ENCODE measurements around the gene ANXA10.
"Not testable (repeated sequence)": the region's sequence is repeated elsewhere in the genome, so short reads cannot be mapped to it uniquely, and the experiment has no call there.

The ANXA10 gene, protein sequence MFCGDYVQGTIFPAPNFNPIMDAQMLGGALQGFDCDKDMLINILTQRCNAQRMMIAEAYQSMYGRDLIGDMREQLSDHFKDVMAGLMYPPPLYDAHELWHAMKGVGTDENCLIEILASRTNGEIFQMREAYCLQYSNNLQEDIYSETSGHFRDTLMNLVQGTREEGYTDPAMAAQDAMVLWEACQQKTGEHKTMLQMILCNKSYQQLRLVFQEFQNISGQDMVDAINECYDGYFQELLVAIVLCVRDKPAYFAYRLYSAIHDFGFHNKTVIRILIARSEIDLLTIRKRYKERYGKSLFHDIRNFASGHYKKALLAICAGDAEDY

DNA sequence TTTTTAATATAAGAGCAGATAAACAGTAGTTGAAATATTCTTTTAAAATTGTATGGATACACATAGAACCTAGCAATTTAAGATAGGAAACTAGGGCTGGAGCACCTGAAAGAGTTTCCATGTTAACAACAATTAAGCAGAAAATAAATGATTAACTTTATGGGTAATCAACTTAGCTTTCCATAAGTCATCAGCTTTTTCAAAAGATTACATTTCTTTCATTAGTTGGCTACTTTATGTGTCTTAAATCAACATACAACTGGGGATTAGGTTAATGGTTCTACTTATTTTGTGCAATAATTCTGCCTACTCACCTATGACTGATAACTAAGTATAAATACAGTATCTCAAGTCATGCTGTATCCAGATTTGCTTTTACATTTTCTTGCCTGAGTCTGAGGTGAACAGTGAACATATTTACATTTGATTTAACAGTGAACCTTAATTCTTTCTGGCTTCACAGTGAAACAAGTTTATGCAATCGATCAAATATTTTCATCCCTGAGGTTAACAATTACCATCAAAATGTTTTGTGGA is at the start of gene ANXA10:
Gene ANXA10 (plus strand): TSS at position 362 of the 537 bp plus-strand sequence. CDS start 164 bp downstream, at position 526.
- DNase-seq (ENCODE audit: low read depth): no peak

DNA sequence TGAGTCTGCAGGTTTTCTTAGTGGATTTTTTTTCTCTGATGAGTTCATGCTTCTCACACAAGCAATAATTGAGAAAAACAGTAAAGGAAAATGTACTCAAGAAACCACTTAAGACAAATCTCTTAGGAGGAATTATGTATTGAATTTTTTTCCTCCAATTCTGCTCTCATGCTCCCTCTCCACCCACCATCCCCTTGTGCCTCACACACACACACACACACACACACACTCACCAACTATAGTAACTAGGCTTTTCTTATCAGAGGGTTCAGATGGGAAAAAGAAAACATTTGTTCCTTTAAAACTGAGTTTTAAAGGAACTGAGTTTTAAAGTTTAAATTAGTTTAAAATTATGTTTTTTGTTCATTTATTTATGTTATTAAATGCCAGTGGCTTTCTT is 47.0 kb upstream of the ANXA10 start:
- no peak for DNase-seq (ENCODE audit: low read depth)

DNA sequence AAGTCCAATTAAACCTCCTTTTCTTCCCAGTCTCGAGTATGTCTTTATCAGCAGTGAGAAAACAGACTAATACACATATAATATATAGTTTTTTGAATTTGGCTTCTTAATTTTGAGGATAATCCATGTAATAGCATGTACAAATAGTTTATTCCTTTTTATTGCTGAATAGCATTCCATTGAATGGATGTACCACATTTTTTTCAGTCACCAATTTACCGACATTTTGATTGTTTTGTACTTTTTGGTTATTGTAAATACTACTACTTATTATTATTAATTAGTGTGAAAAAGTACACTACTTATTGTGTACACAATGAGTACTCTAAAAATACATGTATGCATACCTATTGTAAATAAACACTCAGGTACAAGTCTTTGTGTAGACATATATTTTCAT is 42.3 kb upstream of the ANXA10 start:
- no peak for DNase-seq (ENCODE audit: low read depth)

DNA sequence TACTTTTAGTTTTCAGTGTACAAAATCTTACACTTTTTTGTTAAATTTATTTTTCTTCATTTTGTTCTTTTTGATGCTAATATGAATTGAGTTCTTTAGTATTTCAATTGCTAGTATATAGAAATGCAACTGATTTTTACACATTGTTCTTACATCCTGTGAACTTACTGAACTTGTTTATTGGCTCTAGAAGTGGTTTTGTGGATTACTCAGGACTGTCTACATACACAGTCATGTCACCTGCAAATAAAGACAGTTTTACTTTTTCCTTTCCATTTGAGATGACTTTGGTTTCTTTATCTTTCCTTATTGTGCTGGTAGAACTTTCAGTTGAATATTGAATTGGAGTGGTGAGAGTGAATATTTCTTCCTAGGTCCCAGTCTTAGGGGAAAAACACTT is 40.8 kb upstream of the ANXA10 start:
- DNase-seq (ENCODE audit: low read depth): no peak

DNA sequence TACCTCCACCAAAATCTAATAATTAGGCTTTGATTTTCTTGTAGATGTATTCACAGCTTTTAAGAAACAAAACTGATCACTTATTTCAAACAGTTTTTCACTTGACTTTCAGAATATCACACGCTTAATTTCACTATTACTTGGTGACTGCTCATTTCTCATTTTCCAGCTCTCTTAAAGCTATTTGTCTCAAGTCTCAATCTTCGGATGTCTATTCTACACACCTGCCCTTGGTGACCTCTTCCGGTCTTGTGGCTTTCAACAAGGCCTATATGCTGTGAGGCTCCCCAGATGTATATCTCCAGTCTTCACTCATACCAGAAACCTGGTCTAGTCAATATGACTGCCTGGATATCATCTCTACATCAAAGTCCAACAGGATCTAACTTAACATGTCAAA is 34.9 kb upstream of the ANXA10 start:
- DNase-seq (ENCODE audit: low read depth): no peak

DNA sequence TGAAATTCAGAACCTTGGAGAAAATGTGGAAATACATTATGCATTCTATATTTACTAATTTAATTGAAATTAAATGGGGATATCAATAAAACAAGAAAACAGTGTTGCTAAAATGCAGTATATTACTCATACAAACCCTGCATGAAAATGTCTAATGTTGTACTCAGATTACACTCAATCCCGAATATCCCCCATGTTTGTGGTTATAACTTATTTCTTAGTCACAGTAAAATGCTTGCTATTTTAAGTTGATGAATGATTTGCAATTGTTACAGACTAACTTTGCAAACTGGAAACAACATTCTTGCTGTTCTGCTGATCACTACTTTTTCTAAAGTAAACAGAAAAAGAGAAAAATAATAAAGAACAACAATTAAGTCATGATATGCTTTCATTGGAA is 33.1 kb upstream of the ANXA10 start:
- DNase-seq (ENCODE audit: low read depth): no peak

DNA sequence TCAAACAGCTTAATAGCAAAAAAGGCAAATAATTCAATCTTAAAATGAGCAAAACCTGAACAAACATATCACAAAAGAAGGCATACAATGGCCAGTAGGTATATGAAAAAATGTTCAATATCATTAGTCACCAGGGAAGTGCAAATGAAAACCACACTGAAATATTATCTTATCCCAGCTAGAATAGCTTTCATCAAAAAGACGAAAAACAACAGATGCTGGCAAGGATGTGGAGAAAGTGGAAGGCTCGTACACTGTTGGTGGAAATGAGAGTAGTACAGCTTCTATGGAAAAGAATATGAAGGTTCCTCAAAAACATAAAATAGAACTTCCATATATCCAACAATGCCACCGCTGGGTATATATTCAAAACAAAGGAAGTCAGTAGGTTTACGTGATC is 29.3 kb upstream of the ANXA10 start:
- no peak for DNase-seq (ENCODE audit: low read depth)

DNA sequence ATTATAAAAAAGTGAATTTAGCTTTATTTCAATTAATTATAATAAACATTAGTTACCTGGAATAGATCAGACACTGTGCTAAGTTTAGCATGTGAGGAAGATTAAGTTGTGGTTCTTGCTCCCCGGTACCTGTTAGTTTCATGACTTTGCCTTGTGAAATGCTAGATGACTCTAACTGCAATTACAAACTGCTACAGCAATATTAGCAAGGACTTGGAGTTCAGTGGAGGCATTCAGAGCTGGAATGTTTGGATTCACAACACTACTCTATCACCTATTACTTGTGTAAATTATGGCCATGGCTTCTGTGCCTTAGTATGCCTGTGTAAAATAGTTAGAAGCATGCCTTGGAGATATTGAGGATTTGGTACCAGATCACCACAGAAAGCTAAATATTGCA is 21.4 kb upstream of the ANXA10 start:
- no peak for DNase-seq (ENCODE audit: low read depth)

DNA sequence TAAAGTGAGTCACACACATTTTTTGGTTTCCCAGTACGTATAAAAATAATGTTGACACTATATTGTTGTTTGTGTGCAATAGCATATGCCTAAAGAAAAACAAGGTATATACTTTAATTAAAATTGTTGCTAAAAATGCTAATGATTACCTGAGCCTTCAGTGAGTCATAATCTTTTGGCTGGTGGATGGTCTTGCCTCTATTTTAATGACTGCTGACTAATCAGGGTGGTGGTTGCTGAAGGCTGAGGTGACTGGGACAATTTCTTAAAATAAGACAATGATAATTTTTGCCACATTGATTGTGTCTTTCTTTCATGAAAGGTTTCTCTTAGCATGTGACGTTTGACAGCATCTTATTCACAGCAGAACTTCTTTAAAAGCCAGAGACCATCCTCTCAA is 21.0 kb upstream of the ANXA10 start:
- no peak for DNase-seq (ENCODE audit: low read depth)

DNA sequence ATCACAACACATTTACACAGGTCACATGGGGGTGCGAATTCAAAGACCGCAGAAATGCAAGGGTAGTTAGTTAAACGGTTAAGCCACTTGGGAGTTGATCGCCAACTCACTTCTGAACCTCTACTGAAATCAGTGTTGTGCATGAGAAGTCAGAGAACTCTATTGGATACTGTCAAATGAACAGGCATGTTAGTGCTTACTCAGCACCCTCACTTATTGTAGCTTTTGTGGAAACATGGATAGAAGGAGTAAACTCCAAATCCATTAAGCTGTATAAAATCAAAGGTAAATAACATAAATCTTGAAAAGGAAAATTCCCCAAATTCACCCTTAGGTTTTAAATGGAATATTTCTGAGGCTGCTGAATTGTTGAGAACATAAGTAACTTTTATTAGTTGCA is 17.5 kb upstream of the ANXA10 start:
- no peak for DNase-seq (ENCODE audit: low read depth)

DNA sequence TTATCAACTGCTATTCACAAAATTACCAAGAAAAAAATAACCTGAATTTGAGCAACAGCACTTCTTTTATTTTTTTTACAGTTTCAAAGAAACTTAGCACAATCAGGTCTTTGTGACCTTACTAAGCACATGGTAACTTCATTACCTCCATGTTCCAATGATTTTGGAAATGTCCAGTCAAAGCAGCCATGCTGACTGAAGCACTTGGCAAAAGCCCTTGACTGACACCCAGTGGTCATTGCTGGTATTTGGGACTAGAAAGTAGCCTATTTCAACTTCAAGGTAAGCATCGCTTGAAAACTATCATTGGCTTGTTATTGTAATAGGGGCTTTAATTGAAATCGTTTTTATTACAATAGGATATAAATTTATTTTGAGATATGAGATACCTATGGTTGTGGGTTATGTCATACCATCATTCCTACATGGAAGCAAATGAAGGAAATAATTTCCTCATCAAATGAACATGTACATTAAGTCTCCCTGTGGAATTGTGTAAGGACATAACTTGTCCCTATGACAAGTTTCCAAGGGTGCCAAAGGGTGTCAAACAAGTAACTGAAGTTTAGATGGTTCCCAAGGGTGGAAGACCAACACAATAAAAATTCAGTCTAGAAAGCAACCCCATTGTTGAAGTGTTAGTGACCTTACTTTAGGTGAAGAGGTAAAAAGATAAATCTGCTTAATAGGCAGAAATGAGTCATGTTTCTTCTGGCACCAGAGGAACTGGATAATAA is 15.2 kb upstream of the ANXA10 start:
- peak; percentile 14 for DNase-seq (ENCODE audit: low read depth)

DNA sequence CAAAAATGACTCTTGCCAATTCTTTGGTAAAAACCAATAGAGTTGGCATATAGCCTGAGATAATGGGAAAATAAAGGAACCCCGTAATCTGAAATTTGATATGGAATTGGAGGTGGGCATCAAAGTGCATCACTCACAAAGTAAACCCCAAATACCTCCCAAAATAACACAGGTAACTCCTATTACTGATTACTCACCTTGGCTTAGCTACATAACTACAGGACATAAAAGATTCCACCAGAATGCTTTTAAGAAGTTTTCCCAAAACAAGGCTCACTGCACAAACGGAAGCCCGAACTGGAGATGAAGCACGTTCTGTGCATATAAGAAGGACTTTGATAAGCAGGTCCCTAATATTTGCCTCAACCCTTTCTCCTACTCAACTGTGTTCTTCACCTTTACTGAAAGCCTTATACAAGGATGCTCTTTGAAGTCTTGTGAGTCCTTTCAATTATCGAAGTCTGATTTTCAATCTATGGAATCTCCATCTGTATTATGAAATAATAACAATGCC is 14.6 kb upstream of the ANXA10 start:
- DNase-seq (ENCODE audit: low read depth): no peak

DNA sequence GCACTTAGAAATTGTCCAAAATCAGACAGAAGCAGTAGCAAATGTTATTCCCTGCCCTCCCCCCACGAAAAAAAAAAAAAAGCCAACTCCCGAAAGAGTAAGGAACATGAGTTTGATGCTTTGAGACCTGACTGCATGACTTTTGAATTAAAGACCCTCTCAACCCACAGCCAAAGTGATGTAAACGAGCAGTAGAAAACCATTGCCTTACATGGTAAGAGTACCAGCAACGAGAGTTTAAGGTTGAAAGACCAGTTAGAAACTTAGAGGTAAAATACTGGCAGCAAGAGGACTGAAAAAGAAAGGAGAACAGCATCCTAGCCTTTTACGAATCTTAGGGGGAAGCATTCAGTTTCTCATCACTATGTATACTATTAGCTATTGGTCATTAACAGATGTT is 10.0 kb upstream of the ANXA10 start:
- DNase-seq (ENCODE audit: low read depth): no peak

DNA sequence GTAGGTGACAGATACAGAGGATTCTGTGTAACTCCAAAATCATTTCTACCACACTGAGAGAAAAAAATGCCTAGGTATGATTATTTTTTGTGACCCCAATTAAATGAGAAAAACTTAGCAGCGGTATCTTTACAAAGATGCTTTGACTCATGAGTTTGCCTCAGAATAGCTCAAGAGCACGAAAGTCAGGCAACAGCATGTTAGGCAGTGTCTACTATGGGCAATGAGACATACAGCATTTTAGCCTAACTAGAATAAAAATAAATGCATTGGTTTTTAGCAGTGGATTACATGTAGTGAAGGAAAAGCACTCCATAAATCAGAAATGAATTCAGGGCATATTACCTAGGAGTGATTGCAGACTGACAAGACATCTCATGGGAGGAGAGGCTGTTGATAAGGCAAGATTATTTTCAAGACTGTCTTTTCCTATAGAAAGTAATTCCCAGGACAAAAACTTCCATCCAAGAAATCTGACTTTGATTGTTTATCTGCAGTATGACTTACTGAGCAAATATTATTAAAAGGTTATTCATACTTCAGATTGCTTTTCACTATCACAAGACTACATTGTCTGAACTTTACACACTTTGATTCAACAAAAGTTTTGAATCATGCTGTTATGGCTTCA is 3.6 kb downstream of the ANXA10 start:
- DNase-seq (ENCODE audit: low read depth): no peak

DNA sequence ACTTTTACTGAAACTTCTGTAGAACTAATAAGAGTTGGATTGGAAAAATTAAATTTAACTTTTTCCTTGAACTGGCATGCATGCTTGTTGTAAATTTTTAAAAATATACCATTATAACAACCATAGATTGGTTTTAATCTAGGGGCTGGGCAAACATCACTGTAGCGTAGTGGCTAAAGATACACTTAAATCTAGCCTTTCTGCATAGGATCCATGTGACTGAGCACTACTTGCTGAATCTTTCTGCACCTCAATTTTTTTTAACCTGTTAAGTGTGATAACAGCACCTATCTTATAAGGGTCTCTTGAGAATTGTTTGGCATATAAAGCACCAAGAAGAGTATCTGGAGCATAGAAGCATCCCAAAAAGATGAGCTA is 4.1 kb downstream of the ANXA10 start:
- DNase-seq (ENCODE audit: low read depth): no peak

DNA sequence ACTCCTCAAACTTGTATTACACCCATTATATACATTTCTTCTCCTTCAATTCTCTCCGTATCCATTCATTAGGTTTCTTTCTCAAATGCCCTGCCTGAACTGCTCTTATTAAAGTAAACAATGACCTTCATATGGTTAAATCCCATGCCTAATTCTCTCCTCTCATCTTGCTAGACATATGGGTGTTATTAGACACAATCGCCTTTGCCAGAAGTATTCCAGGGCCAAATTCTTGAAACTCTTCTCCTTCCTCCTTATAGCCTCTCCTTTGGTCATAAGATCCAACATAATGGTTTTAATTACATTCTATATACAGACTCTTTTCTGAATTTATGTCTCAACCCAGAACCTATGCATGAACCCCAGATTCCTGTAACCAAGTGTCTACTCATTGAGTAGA is 4.8 kb downstream of the ANXA10 start:
- DNase-seq (ENCODE audit: low read depth): no peak

DNA sequence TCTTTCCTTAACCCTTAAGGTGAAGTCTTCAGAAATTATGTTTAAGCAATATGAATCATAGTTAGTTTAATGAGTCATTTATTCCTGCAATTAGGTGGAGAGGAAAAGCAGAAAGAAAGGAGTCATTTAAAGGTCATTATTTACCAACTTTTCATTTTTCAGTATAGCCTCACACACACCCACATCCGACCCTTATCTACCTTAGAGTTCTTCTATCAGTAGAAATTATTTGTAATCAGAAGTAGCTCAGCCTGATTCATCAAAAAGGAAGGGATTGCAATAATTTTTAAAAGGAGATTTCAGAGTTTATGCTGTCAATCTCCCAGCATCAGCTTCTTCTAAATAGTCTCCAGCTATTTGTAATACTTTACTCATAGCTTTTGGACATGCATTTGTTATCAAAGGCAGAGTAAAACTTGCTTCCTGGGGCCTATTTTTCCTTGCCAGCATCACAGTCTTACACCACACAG is 5.9 kb downstream of the ANXA10 start:
- DNase-seq (ENCODE audit: low read depth): no peak

DNA sequence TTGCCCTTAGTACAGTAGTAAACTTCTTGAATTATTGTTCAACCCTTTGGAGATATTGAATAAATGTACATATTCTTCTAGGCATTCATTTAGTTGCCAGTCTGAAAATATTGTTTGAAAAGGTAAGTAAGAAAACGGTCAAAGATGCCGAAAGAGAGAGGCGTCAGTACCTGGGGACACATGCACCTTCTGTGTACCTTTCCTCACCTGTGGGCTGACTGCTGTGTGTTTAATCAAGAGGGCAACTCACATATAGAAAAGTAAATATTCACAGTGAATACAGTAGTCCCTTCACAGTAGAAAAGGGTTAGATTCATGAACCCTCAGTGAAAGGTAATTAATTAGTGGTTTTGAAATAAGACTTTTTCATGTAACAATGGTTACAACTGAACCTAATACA is 6.9 kb downstream of the ANXA10 start:
- no peak for DNase-seq (ENCODE audit: low read depth)

DNA sequence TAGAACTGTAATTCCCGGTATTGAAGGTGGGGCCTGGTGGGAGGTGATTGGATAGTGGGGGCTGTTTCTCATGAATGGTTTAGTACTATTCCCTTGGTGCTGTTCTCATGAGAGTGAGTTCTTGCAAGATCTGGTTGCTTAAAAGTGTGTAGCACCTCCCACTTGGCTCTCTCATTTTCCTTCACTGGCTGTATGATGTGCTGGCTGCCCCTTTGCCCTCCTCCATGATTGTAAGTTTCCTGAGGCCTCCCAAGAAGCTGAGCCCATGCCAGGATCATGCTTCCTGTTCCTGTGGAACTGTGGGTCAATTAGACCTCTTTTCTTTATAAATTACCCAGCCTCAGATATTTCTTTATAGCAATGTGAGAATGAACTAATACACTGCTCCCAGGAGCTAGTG is 8.7 kb downstream of the ANXA10 start:
- no peak for DNase-seq (ENCODE audit: low read depth)

DNA sequence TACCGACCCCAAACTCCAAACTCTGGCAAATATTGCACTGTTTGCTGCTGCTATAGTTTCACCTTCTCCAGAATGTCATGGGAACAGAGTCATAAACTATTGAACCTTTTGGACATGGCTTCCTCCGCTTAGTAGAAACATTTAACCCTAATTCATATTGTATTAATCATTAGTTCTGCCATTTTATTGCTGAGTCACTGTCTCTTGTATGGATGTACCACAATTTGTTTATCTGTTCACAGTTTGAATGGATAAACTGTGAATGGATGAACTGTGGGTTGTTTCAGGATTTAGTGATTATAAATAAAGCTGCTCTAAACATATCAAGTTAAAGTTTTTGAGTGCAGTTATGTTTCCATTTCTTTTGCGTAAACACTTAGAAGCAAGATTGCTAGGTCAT is 10.1 kb downstream of the ANXA10 start:
- no peak for DNase-seq (ENCODE audit: low read depth)

DNA sequence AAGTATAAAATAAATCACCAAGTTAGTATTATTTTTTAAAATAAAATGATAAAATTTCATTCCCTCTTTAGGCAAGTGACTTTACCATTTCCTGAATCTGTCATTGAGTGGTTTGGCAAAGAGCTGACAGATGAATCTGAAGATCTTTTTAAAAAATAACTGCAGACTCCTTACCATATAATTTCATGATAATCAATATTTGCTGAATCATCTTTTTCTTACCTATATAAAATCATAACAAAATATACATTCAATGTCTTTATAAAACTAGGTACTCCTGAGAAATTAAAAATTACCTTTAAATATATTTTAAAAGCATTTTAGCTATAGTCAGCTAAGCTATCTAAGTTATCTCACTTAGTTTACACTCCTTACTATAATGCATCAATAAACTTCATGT is 17.2 kb downstream of the ANXA10 start:
- no peak for DNase-seq (ENCODE audit: low read depth)

DNA sequence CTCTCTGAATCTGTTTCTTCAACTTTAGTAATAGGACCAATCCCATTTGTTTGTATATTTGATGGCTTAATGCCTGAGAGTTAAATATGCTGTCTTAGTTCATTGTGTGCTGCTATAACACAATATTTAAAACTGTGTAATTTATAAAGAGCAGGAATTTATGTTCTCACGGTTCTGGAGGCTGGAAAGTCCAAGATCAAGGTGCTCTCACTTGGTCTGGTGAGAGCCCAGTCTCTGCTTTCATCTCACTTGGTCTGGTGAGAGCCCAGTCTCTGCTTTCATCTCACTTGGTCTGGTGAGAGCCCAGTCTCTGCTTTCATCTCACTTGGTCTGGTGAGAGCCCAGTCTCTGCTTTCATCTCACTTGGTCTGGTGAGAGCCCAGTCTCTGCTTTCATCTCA is 20.7 kb downstream of the ANXA10 start:
- DNase-seq (ENCODE audit: low read depth): not testable (repeated sequence)

Data from GM04504 (cell line).